HG03442 (cell line): ENCODE data around the gene TSGA10.
"Not testable (repeated sequence)": the region's sequence is repeated elsewhere in the genome, so short reads cannot be mapped to it uniquely, and the experiment has no call there.

Source experiments
- ATAC-seq: cut with Tn5 transposase; IDR thresholded peaks from one replicate; pipeline ENCODE4 v1.9.1; 2021; ENCODE audit warnings: mild to moderate bottlenecking, moderate library complexity; ENCODE audit not compliant: unreplicated experiment

TSGA10 gene

GRCh38 chr2:99081891-99082290 is 72.9 kb downstream of the TSGA10 start:
- no peak for ATAC-seq

GRCh38 chr2:99079226-99079625 is 75.5 kb downstream of the TSGA10 start:
- no peak for ATAC-seq

- no peak for ATAC-seq
These were observed 82.2 kb downstream of the TSGA10 start for GRCh38 chr2:99072551-99072950.

- ATAC-seq = no peak
These were observed 86.7 kb downstream of the TSGA10 start for GRCh38 chr2:99067871-99068625.

- peak; percentile 96 for ATAC-seq
These were observed 88.4 kb downstream of the TSGA10 start for GRCh38 chr2:99066075-99066958.

- ATAC-seq = not testable (repeated sequence)
These were observed 105.6 kb downstream of the TSGA10 start for GRCh38 chr2:99049187-99049586.

- not testable (repeated sequence) for ATAC-seq
These were observed 113.9 kb downstream of the TSGA10 start for GRCh38 chr2:99040736-99041300.

GRCh38 chr2:99035920-99036319 is 118.8 kb downstream of the TSGA10 start:
- ATAC-seq = no peak

GRCh38 chr2:99032786-99033185 is 122.0 kb downstream of the TSGA10 start:
- ATAC-seq = no peak

GRCh38 chr2:99032001-99032400 is 122.7 kb downstream of the TSGA10 start:
- ATAC-seq = no peak

- no peak for ATAC-seq
These were observed 123.3 kb downstream of the TSGA10 start for GRCh38 chr2:99031481-99031880.

- ATAC-seq = no peak
These were observed 126.2 kb downstream of the TSGA10 start for GRCh38 chr2:99028558-99028957.

GRCh38 chr2:99027856-99028255 is 126.9 kb downstream of the TSGA10 start:
- ATAC-seq = no peak

- ATAC-seq = no peak
These were observed 154.0 kb downstream of the TSGA10 start for GRCh38 chr2:99000708-99001107.

- ATAC-seq = not testable (repeated sequence)
These were observed 166.0 kb downstream of the TSGA10 start for GRCh38 chr2:98988695-98989094.

GRCh38 chr2:98985905-98986666 is 168.7 kb downstream of the TSGA10 start:
- no peak for ATAC-seq

GRCh38 chr2:98975611-98976010 is 179.1 kb downstream of the TSGA10 start:
- no peak for ATAC-seq

GRCh38 chr2:98972582-98973167 is 182.1 kb downstream of the TSGA10 start:
- no peak for ATAC-seq

GRCh38 chr2:98959810-98960507 is 194.8 kb downstream of the TSGA10 start:
- ATAC-seq = no peak

GRCh38 chr2:98952966-98953365 is 201.8 kb downstream of the TSGA10 start:
- no peak for ATAC-seq
